Measurements from ENCODE around the gene TSPAN18.

Gene TSPAN18

DNA sequence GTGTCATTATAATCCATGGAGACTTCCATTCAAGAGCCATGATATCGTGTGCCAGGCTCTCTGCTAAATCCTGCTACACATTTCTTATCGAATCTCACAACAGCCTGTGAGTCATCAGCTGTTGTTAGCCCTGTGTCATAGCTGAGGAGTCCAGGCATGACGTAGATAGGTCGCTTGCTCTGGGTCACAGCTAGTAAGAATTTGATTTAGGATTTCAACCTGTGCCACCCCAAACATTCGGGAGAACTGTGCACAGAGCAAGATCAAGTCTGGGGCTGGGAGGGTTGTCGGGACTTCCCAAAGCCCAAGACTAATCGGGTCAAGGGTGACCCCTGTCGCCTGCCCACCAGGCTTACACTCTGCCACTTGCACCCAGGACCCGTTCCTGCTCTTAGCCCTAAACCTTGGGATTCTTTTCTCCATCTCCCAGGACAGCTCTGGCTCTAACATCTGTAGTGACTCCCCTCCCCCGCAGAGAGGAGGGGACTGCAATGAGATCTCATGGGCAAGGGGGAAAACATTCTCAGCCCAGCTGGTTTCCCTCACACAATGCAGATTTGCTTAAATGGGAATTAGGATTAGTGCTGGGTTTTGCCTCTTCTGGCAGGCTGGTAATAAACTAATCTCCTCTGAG lies 34.3 kb downstream of the TSPAN18 start:
- DNase-seq = peak; percentile 42

DNA sequence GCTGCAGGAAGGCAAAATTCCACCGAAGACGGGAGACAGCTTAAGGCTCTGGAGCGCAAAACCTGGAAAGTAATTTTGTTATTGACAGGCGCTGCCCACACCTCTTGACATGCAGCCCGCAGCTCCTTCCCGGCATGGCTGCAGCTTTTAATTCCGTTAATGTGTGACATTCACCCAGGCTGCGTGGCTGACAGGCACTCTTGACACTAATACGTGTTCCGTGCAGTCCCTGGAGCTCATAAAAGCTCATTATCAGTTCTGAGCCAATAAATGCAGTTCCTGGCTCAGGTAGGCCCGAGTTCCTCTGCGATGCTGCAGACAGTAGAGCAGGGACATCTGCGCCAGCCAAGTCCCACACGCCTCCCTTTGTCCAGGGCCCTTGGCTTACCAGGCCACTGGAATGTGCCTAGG lies 34.8 kb downstream of the TSPAN18 start:
- DNase-seq = peak; percentile 35

DNA sequence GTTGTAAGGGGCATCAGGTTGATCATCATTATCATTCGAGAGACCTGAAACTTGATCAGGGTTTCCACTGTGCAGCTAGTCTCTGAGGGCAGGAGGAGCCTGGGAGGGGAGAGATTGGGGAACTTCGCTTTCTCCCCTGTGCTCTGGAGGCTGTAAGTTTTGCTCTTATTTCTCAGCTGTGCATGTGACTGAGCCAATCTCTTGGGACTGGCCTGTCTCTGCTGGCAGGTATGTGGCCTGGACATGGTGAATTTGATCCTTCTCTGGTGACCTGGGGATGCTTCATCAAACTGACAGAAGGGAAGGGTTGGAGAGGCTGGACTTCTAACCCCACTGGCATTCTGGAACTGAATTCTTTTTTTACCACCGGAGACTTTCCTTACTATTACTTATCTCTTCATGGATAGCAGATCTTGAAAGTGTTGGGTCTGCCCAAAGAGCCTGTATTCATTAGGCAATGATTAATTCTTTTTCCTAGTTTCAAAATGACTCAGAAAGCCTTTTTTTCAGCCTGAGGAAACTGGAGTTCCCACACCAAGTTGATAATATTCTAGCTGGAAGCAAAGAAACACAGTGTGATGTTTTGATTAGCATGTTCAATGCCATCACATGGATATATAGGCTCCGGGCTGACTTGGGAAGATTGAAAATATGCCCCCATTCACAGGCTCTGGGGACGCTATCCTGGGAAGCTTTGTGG lies 36.5 kb downstream of the TSPAN18 start:
- DNase-seq = peak; percentile 25

DNA sequence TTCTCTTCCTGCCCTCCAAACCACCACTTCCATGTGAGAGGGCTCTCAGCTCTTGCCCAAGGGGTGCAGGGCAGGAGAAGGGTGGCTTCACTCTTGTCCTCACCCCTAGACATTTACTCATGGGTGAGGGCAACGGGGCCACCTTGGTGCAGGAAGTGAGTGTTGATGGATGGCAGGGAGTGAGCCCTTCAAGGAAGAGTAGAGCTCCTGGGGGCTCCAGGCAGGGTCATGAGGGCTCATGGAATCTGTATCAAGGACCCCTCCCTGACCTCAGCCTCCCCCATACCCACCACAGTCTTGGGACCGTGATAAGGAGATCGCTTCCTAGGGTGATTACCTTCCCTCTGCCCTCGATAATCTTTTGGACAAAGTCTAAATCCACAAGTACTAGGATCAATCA lies 37.8 kb downstream of the TSPAN18 start:
- peak; percentile 24 for DNase-seq

DNA sequence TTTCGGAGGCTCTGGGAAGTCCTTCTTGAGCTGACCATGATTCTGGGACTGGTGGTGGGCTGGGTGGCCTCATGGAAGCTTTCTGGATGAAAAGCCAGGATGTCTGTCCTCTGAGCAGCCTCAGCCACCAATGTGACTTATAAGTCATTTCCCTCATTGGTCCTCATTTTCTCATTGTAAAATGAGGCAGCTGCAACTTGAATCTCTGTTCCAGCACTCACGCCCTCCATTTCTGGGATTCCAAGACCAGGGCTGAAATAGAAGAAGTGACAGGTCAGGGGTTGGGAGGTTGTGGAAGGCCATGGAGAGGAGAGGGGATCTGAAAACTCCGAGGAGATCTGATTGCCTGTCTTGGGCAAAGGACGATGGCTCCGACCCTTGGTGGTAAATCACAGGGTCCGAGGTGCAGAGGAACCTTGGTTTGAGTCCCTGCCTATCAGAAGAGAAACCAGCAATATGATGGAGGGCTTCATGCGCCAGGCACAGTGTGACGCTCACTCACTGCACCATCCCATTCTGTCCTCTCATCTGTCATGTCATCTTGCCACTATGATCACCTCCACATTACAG lies 38.3 kb downstream of the TSPAN18 start:
- DNase-seq = peak; percentile 36

DNA sequence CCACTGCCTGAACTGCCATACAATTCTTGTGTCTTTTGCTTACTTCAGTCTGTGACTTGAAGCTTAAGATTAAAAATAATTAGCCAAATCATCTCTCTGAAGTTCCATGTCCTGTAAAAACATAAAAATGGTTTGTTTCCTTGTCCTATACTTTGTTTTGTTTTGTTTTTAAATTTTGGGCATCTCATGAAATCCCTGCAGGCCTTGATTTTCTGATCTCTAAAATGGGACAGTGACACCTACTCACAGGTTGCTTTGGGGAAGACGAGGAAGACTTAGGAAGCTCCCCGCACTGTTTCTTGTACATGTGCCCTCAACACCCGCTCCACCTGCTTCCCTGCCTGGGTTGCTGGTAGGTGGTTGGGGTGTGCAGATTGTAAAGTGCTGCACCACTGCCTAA lies 38.9 kb downstream of the TSPAN18 start:
- no peak for DNase-seq

DNA sequence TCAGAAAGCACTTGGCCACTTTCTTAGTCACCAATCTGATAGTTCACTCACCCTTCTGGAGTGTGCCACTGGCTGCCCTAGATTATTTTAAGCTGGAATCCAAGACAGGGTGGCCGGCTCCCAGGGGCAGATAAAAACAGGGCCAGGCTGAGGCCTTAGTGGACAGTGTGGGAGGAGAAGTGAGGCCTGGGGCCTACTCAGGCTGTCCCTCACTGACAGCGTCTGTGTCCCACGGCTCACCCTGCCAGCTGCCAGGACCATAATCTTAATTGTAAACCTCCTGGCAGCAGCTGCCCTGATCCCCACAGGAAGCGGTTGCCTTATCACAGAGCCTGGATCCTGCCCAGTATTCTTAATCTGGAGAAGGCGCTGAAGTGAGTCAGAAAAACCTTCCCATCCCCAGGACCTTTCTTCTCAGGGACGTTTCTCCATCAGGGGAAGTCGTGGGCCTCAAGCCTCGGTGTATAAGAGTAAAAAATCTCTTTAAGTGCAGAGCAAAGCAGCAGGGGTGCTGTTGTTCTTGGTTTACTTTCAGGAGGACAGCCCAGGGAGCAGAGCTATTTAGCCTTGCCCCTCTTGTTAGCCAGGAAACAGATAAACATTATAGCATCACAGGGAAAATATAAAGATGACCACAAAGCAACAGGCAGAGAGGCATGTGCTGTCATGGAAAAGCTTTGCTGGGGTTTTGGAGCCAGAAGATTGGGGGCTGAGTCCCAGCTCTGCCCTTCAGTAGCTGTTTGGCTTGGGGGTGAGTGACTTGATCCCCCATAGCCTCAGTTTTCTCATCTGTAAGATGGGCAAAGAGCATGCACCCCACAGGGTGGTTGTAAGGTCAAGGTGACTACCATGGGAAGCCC lies 39.6 kb downstream of the TSPAN18 start:
- peak; percentile 45 for DNase-seq

DNA sequence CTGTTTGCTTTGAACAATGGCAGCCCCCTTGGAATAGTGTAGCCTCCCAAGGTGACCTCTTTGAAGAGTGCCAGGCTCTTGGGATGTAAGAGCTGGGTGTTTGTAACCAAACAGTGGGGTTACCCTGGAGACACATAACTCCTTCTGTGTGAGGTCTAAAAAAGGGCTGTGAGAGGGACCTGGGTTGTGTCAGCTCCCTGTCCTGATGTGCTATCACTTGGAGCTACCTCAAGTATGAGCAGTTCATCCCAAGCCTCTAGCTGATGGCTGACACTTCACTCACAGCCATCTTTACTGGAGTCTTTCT lies 40.2 kb downstream of the TSPAN18 start:
- DNase-seq = peak; percentile 19

DNA sequence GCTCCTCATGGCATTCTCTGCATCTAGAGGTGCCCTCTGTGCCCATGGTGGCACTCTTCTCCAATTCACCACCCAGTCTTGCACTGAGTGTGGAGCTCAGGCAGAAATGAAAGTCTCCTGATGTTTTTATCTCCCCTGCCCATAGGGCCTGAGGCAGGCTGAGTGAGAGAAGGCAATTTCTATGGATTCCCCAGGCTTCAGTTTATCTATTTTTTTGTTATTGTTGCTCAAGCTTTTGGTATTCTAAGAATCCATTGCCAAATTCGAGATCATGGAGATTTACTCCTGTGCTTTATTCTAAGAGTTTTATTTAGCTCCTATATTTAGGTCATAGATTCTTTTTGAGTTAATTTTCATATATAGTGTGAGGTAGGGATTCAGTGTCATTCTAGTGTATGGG lies 40.7 kb downstream of the TSPAN18 start:
- no peak for DNase-seq

DNA sequence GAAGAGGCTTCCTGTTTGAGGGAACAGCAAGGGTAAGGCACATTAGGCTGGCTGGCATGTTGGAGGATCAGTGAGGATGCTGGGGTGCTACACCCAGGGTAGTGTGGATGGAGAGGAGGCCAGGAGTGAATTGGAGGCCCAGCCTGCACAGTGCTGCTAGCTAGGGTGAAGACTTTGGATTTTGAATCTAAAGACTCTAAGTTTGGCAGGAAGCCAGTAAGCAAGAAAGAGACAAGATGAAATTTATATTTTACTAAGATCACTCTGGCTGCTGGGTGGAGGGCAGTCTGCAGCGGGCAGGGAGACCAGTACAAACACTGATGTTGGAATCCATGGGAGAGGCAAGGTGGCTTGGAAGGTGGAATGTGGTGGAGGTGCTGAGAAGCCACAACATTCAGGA lies 43.6 kb downstream of the TSPAN18 start:
- DNase-seq = peak; percentile 37

DNA sequence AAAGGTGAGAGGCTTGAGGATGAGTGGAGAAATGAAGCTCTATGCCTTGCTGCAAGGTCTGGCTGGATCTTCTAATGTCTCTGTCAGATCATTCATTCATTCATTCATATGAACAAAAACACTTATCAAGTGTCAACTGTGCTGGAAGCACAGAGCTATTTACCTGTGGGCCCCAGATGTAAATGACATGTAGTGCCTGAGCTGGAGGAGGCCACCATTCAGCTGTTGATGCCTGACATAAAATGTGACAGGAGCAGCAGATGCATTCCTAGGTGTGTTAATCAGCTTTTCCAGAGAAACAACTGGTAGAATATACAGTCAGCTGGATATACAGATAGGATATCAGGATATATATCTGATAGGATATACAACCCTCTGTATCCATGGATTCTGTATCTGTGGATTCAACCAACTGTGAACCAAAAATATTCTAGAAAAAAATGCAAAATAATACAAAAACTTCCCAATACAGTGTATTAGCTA lies 44.5 kb downstream of the TSPAN18 start:
- no peak for DNase-seq

DNA sequence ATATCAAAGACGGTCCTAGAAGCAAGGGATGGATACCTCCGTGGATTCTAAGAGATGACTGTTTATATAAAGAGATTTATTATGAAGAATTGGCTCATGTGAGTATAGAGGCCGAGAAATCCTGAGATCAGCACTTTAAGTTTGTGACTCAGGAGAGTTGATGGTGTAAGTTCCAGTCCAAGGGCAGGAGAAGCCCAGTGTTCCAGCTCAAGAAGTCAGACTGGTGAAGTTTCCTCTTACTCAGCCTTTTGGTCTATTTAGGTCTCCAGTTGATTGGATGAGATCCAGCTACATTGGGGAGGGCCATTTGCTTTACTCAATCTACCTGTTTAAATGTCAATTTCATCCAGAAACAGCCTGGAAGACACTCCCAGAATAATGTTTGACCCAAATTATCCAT lies 45.1 kb downstream of the TSPAN18 start:
- no peak for DNase-seq

DNA sequence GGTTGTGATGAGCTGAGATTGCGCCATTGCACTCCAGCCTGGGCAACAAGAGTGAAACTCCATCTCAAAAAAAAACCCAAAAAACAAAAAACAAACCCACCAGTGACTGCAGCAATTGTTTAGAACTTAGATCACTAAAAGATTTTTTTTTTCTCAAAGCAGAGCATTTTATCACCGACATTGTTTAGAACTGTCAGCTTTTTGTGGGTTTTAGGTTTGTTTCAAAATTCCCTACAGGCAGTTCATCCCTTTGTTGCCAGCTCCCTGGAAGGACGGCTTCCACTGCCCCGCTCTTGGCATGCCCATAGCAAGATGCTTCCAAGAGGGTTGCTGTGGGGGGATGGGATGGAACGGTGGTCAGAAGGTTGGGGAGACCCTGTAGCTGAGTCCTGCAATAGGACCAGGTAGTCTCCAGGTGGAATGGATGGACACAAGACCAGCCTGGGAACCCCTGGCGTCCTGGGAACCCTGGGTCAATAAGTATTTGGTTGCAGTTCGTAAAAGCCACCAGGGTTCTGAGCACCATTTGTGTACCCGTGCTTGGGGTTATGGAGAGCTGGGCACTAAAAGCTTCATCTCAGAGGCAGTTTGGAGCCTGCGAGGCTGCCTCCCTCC lies 46.7 kb downstream of the TSPAN18 start:
- peak; percentile 23 for DNase-seq

DNA sequence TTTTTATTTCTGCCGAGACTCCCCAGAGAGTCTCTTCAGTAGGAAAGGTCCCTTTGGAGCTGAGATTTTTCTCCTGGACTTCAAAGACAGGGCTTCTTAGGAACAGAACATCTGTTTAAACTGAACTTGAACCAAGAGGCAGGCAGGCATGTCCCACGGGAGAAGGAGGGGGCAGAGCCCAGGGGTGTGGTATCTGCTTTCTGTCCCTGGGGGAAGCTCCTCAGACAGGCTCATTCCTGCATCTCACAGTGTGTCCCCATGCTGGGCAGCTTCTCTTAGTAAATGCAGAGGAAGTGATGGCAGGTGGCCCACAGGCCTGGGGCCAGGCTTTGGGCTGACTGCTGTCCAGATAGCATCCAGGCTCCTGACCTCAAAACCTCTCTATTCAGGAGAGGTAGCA lies 47.3 kb downstream of the TSPAN18 start:
- DNase-seq = peak; percentile 48

DNA sequence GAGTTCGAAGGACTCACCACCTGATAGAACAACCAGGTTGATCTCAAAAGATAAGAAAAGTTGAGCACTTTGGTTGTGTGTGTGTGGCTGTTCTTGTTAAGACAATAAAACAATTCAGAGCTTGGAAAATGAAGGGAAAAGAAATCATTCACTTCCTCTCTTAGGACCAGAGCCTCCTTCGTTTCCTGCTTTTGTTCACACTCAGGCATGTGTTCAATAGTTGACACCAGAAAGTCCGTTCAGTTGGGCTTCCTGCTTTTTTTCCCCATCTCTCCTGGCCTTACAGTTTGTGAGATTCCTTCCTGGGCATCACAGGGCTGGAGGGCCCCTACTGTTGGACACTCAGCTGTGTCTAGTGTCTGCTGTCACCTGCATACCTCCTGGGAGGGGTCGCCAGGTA lies 48.0 kb downstream of the TSPAN18 start:
- DNase-seq = peak; percentile 19

DNA sequence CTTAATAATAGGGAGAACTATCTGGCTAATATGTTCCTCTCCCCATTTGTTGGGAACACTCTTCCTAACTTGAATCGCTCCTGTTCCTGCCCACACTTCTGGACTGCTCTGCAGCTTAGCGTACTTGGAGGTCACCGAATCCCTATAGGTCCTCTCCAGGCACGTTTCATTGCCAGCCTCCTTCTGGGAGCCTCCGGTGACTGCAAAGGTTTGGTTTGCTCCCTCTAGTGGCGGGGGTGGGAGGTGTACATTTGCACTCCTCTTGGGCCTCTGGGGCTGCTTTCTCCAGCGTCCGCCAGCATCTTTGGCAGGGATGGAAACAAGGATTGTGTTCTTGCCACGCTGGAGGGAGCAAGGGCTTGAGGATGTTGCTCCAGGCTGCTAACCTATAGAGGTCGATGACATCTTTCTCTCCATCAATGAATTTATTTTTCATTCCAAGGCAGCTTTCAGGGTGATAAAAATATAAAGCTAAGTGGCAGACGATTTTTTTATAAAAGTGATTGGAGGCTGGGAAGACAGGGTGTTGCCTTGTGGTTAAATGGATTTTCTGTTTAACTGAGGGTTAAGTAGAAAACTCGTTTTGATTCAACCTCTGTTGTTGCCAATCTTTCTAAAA lies 48.7 kb downstream of the TSPAN18 start:
- DNase-seq = peak; percentile 39

DNA sequence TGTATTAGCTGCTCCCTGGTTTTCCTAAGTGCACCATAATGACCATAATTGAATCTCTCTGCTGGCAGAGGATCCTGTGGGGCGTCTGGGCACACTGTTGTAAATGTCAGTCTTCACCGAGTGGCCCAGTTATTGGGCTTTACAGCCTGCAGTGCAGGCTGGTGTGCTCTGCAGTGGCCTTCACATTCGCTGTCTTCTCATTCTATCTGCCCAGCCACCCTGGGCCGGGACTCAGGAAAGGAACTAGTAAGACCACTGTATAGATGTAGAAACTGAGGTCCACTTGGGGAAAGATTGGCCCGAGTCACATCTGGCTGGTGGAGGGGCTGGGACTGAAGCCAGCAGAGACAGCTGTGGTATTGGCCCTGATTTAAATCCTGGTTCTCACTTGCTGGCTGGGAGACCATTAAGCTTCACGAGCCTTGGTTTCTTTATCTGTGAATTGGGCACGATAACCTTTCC lies 49.3 kb downstream of the TSPAN18 start:
- peak; percentile 52 for DNase-seq

DNA sequence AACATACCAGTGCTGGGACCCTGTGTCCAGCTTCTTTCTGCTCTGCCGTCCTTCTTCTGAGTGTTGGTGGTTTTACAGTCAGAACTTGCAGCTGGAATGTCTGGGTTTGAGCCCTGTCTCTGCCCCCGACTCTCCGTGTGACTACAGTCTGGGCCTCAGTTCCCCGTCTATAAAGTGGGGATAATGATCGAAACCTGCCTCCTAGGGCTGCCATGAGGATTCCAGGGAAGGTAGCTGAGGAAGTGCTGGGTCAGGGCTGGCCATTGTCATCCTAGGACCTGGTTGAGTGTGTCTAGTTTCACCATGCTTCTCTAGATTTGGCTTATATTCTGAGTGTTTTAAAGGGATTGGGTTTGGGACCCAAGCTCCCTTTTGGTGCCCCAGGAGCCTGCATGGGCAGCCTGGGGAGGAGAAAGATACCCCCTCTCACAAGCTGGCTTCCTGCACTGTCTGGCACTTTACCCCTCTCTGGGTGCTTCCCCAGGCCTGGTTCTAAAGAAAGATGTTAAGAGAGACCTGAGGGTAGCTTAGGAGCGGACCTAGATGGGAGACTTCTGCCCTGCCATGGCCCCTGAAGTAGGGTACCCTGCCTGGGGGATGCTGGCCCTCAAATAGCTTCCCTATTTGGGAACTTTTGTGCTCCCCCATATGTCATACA lies 49.9 kb downstream of the TSPAN18 start:
- peak; percentile 16 for DNase-seq

DNA sequence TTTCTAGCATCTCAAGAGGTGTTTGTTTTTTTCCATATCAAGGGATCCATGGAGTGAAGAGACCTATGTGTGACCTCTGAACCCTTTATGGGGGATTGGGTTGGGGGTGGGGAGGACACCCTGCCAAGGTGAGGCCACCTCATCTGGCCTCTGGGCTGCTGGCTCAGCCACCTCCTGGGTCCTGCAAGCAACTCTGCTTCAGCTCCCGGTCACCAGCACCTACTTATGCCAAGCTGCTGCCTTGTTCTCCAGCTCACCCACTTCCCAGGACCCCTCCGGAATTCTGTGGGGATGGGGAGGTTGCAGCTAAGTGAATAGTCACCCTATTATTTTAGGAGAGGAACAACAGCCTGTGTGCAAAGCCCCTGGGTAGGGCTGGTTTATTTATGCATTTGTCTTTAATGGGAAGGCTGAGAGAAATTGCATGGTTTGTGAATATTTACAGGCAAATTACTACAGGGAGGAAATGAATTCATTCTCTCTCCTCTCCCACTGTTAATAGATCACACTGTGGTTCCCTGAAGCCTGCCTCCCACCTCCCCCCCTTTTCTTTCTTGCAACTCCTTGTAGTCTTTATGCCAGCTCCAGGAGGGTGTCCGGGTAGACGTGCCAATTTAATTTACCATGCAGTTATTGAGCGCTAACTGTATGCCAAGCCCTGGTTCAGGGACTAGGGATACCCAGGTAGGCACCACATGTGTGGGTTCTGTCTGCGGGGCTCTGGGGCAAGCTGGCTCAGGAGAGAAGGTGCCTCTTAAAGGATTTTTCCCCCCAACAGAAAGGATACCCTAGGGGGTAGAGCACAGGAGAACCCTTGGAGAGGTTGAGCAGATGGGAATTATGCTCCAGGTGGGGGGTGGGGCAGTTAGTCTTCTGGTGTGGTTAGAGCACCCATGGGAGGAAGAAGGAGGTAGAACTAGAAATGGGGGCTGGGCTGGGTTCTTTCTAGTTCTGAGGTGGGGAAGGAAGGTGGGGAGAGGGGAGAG lies 50.7 kb downstream of the TSPAN18 start:
- DNase-seq = peak; percentile 39

Data from right forelimb (tissue), 1 donor.